SK-MEL-5 (cell line): ENCODE results near the gene RAB40A. TPM values are rescaled to one million over a fixed set of nuclear protein-coding genes. Genes with fewer than 3 reads are reported as not detected.

Experiments
- DNase-seq: peaks from one replicate; pipeline ENCODE4 v3.0.0-alpha.2; 2016; ENCODE audit warnings: low read depth, low spot score
- in situ Hi-C: cut with HindIII; loops from 2 replicates; pipeline ENCODE4 v1.10.0; 2016; ENCODE audit warnings: low sequenced_read_pairs, high pct_unique_total_duplicates, low pct_unique_long_range_greater_than_20kb
- polyA plus RNA-seq, 2 experiments: library from polyadenylated mRNA; depleted of rRNA; stranded (reverse); fragments of >200 nt; gene quantifications; 2 replicates each; pipeline ENCODE4 v1.2.3, GENCODE V29; 2015
- total RNA-seq: library from RNA; depleted of rRNA; stranded (reverse); fragments of >200 nt; shearing (Covaris generic); gene quantifications from 2 replicates; pipeline ENCODE4 v1.2.3, GENCODE V29; 2014; rRNA removed

Gene RAB40A, protein sequence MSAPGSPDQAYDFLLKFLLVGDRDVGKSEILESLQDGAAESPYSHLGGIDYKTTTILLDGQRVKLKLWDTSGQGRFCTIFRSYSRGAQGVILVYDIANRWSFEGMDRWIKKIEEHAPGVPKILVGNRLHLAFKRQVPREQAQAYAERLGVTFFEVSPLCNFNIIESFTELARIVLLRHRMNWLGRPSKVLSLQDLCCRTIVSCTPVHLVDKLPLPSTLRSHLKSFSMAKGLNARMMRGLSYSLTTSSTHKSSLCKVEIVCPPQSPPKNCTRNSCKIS
- total RNA-seq: 0.05 TPM in 1 of 2 replicates, not detected in the other
- polyA plus RNA-seq (2015; cell fraction: cytosol; rRNA removed): not detected in 2 replicates
- polyA plus RNA-seq (2015; cell fraction: nucleus; rRNA removed): 0.72 and 1.8 TPM in 2 replicates

DNA sequence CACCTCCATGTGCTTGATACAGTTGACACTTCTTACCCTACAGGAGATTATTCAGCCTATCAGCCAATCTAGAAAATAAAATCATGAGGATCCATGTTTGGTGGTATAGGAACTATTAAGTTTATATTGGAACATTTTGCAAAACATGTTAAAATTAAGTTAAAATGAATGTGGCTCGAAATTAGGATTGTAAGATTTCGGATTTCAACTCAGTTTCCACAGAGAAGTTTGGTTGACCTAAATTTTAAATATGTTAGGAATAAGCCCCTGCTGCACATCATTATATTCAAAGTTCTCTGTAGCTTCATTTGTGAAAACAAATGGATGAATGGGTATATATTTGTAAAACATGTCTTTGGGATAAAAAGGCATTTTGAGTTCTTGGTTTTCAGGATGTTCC lies at the start of gene RAB40A:
TSS of gene RAB40A (minus strand) at position 101 of the 400 bp plus-strand sequence. CDS start 18,733 bp downstream, outside the sequence.
- in situ Hi-C loops: no loop called here

DNA sequence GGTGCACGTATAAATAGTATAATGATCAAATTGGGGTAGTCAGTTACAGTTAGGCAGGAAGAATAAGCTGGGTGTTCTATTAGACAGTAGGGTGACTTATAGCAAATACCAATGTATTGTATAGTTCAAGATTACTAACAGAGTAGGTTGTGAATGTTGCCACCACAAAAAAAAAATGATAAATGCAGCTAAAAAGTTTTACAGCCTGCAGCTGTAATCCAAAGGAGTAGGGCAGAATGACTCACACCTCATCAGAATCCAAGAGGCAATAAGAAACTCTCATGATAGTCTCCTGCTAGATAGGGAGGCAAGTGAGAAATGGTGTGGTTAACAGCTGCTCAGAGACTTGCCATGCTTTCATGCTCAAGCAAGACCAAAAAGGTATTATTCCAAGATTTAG lies 46.5 kb upstream of the RAB40A start:
- in situ Hi-C loops: no loop called here
- peak; percentile 80 for DNase-seq

More for the DNA sequence above, at the start of gene RAB40A:
- no peak for DNase-seq

DNA sequence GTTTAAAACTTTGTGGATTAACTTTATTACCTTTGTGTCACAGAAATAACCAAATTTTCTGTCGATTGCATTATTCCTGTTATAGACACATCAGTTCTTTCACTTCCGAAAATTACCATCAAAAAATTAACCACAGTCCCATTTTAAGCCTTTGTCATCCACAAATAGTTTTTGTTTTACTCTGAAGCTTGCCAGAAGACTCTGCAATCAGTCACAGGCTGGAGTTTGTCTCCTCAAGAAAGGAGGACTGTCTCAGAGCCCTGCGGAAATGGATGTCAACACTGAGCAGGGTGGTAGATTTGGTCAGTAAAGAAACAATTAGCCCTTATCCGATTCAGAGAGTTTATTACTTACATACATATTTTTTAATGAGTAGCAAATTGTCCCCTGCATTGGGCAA lies 45.9 kb upstream of the RAB40A start:
- in situ Hi-C loops: no loop called here
- DNase-seq: peak; percentile 91

DNA sequence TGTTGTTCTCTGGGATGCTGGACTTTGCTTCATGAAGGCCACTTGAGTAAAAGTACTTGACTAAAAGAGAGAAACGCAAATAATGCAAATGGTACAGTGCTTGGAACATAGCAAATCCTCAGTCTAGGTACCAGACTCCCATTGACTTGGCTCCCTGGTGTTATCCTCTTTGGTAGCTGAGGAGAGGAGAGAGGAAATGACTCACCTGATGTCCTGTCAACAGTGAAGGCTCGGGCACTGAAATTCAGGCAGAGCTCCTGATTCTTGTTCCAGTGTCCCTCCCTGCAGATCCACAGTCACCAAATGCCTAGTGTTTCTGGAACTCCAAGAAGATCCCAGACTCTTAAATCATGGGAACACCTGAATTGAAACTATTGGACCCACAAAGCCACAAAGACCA lies 43.5 kb upstream of the RAB40A start:
- DNase-seq: no peak
- in situ Hi-C loops: no loop called here

DNA sequence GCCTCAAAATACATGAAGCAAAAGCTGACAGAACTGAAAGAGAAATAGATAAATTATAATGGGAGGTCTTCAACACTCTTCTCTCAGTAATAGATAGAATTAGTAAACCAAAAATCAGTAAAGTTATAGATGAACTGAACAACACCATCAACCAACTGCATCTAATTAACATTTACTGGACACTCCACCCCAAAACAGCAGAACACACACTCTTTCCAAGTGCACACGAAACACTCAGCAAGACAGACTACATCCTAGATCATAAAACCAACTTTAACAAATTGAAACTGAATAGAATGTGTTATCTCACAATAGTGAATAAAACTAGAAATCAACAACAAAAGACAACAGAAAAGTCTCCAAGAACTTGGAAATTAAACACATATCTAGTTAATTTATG lies 41.0 kb upstream of the RAB40A start:
- no peak for DNase-seq
- in situ Hi-C loops: no loop called here

DNA sequence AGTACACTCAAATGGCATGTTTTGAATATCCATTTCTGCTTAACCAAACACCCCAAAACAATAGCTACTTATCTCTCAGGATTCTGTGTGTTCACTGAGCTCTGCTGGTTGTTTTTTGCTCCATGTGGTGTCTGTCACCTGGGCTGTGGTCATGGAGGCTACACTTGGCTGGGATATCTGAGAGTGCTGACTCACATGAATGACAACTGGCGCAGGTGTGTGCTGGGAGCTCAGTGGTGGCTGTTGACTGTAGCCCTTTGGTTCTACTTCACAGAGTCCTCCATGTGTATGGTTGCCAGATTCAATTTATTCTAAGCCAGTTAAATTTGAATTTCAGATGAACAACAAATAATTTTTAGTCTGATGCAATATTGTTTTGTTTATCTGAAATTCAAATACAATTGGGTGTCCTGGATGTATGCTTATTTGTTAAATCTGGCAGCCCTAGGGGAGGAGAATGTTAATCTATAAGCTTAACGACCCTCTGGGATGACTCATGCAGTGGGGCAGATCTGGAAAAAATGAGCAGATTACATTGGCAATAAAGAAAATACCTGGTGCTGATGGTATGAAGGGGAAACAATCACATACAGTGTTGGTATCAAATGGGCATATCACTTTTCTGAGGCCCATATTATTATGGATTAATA lies 37.8 kb upstream of the RAB40A start:
- DNase-seq: no peak
- in situ Hi-C loops: no loop called here

DNA sequence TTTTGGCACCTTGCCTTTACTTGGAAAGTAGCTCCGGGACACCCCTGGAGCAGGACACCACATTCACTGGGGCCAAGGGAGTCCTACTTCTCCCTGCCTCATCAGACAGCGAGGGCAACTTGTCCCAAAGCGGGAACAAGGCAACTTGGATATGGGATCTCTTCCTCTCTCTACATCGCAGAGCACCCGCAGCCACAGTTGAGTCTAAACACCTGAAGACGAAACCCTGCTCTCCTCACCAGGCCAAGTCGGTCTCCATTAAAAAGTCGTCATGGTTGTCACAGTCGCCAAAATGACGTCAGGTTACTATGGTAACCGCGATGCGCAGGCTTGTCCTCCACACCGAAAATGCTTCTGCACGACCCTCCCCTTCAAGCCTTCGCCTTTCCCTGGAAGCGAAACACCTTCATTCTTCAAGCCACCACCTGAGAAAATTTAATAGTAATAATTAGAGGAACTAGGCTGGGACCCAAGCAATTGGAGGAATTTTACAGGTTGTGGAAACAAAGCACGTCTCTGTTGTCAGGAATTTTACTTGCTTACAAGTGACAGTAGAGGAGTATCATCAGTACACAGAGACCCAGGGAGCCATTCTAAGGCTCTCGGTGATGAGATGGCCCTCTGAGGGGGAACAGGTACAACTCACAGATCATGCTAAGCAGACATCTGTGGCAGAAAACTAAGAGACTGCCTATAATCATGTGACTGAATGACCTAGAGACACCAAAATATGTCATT lies 35.6 kb upstream of the RAB40A start:
- in situ Hi-C loops: no loop called here
- peak; percentile 22 for DNase-seq

DNA sequence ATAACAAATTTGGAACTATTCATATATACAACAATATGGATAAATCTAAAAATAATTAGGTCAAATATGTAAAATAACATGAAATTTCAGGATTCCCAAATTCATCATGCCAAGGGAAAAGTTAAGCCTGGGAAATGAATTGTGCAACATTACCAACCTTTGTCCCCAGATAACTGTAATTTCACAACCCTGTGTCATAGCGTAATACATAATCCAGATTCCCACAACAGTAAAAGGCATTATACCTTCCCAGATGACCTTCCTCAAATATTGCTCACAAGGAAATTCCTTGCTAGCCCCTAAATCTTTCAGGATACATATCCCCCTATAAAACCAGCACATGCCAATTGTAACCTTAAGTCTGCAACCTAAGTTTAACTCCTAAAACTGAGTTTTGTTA lies 32.9 kb upstream of the RAB40A start:
- in situ Hi-C loops: no loop called here
- DNase-seq: no peak

DNA sequence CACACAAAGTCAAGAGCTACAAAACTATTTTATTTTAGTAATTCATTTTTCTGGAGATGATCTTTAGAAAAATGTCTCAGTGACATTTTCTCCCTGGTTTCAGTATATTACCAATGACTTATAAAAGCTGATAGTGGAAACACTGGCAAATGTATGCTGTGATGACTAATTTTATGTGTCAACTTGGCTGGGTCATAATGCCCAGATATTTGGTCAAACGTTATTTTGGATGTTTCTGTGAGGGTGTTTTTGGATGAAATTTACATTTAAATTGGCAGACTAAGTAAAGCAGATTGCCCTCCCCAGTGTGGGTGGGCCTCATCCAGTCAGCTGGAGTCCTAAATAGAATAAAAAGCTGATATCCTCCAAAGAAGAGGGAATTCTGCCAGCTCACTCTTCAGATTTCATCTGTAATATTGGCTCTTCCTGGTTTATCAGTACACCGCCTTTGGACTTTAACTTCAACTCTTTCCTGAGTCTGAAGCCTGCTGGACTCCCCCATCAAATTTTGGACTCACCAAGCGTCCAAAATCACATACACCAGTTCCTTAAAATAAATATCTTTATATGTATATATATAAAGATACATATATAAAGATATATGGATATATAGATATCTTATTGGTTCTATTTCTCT lies 31.2 kb upstream of the RAB40A start:
- in situ Hi-C loops: no loop called here
- no peak for DNase-seq

DNA sequence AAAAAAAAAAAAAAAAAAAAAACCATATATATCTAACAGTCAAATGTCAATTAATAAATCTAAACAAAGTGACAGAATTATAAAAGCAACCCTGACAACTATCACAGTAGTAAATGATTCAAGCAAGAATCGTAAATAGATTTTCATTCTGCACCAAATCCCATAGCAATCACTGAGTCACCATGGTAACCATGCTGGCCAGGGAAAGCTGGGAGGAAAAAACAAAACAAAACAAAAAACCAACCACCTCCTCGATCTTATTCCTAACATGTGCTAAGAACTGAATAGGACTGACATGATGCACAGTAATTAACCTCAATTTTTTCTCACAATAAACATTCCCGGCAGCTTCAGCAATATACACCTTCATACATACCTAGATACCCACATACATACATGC lies 30.6 kb upstream of the RAB40A start:
- in situ Hi-C loops: no loop called here
- DNase-seq: no peak

DNA sequence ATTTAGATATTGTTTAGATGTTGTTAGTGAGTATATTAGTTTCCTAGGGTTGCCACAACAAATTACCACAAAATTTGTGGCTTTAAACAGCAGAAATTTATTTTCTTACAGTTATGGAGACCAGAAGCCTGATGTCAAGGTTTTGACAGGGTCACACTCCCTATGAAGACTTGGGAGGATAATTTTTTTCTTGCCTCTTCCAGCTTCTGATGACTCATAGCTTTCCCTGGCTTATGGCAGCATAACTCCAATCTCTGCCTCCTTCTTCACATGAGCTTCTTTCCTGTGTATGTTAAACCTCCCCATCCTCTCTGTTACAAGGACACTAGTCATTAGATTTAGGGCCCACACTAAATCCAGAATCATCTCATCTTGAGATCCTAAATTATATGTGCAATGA lies 20.9 kb upstream of the RAB40A start:
- DNase-seq: no peak
- in situ Hi-C loops: no loop called here

DNA sequence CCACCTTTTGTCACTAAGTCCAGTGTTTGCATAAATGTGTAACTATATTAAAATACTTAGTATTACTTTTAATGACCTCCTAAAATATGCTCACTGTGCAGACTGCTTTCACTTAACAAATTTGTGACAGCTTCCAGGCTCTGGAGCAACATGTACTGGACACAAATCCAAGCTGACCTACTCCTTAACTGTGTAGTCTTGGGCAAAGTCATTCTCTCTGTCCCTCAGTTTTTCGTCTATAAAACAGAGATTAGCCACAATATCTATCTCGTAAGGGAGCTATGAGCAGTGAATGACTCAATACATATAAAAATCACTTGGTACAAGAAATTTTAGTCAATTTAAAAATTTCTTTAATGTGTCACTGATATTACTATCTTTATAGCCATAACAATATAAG lies 20.4 kb upstream of the RAB40A start:
- no peak for DNase-seq
- in situ Hi-C loops: no loop called here

DNA sequence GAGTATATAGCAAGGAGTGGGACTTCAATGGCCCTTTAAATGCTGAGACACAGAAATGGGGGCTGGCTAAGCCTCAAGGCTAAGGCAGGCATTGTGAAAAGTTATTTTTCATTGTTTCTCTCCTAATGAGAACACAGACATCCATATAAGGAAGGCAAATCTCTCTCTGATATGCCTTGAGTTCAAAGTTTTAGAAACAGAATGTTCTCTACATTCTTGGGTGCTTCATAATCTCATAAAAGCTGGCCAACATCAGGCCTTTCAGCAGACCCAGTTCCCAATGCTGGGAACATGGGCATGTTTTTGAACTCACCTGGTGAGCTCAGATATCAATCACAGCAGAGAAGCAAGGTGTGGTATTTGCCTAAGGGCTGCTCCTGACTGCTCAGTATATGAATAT lies 19.4 kb upstream of the RAB40A start:
- in situ Hi-C loops: no loop called here

DNA sequence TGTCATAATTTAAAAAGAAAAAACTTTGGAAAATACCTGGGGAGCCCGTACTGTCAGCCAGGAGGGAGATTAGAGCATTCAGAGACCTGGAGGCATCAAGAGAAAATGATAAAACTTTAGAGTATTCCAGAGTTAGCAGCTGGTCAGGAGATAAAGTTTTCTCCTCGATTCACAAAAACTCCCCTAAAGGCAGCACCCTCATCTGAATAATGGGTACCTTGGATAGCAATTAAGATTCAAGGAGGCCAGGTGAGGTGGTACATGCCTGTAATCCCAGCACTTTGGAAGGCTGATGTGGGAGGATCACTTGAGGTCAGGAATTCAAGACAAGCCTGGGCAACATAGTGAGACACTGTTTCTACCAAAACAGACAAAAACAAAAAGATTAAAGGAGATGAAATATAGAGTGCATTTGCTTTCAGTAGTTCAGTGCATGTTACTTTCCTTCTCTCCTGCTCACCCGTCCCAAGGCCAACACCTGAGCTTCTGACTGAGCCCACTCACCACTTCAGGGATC lies 18.6 kb upstream of the RAB40A start:
- DNase-seq: no peak
- in situ Hi-C loops: no loop called here

More for the DNA sequence above, 19.4 kb upstream of the RAB40A start:
- no peak for DNase-seq

DNA sequence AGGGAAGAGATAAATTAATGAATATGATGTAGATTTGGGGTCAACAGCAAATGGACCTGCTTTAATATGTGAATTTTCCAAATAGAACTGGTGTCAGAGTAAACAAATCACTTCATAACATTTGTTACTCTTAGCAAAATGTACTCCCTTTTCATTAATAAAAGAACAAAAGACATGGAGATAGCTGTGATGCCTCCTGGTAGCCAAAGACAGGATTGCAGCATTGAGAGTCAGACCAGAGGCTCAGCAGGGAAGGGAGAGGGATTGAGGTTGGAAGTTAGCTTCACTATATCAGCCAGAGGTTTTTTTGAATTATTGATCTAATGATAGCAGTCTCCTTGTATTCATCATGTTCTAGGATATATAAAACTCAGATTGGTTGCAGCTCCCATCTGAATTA lies 17.4 kb upstream of the RAB40A start:
- in situ Hi-C loops: no loop called here
- DNase-seq: peak; percentile 8

DNA sequence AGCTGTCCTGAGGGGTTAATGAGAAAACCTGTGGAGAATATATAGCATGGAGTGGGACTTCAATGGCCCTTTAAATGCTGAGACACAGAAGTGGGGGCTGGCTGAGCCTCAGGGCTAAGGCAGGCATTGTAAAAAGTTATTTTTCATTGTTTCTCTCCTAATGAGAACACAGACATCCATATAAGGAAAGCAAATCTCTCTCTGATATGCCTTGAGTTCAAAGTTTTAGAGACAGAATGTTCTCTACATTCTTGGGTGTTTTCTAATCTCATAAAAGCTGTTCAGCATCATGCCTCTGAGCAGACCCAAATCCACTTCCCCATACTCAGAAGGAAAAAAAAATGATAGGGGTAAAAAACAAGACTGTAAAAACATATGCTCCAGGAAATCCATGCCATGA lies 16.8 kb upstream of the RAB40A start:
- no peak for DNase-seq
- in situ Hi-C loops: no loop called here

DNA sequence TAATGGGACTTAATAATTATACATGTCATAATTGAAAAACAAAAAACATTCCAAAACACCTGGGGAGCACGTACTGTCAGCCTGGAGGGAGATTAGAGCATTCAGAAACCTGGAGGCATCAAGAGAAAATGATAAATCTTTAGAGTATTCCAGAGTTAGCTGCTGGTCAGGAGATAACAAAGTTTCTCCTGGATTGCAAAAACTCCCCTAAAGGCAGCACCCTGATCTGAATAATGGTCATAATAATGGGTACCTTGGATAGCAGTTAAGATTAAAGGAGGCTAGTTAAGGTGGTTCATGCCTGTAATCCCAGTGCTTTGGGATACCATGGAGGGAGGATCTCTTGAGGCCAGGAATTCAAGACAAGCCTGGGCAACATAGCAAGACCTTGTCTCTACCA lies 15.9 kb upstream of the RAB40A start:
- in situ Hi-C loops: no loop called here
- DNase-seq: no peak
